ENCODE measurements around the gene ANO1. TPM values are rescaled to one million over a fixed set of nuclear protein-coding genes. Genes with fewer than 3 reads are reported as not detected.
A peak's percentile ranks its signal among the peaks of the same experiment; 100 is the strongest.
"Not testable (repeated sequence)": the region's sequence is repeated elsewhere in the genome, so short reads cannot be mapped to it uniquely, and the experiment has no call there.

Gene ANO1
- total RNA-seq, 3 donors from 2014 or later: 3.7 to 95.0 (median 53.7) TPM

DNA sequence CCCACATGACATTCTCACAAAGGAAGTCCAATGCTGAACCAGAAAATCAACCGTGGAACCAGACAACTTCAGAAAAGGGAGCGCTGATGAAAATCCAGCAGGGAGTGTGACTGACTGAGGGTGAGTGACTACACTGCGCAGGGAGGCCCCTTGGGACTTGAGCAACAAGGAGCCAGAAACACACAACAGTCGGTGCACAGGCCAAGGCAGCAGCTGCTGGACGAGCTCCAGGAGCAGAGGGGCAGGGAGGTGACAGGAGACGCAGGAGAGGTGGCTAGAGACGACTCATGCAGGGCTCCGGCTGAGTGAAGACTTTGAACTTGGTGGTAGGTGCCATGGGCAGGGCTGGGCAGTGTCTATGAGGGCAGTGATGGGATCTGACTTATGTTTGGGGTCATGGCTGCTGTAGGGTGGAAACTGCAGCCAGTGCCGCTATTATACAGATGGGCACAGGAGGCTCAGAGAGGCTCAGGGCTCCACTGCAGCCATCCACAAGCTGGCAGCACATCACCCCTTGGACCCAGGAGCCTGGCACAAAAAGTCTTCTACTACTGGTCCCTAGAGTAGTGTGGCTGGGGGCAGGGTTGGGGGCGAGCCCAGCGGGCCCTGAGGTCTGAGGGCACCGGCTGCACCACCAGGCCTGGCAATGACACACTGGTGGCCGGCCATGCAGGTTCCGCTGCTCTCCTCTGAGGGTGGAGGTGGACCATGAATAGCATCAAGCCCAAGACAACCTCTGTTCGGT lies 114.7 kb downstream of the ANO1 start:
- intact Hi-C loops (cut with DNase I; ENCODE audit: low total_unique reads): no loop called here
- DNase-seq (ENCODE audit: low spot score in 2 of 2): no peak
- Histone ChIP-seq H3K27ac (peak overlapping the region; percentile 7 to 29), H3K9me3 (no peaks in the 10 kb centered on the region), H3K4me3 (no peak overlapping the region), H3K36me3 (no peaks in the 10 kb centered on the region), H3K27me3 (no peaks in the 10 kb centered on the region), H3K4me1 (no peaks in the 10 kb centered on the region)
- TF ChIP-seq, protein P1, sequence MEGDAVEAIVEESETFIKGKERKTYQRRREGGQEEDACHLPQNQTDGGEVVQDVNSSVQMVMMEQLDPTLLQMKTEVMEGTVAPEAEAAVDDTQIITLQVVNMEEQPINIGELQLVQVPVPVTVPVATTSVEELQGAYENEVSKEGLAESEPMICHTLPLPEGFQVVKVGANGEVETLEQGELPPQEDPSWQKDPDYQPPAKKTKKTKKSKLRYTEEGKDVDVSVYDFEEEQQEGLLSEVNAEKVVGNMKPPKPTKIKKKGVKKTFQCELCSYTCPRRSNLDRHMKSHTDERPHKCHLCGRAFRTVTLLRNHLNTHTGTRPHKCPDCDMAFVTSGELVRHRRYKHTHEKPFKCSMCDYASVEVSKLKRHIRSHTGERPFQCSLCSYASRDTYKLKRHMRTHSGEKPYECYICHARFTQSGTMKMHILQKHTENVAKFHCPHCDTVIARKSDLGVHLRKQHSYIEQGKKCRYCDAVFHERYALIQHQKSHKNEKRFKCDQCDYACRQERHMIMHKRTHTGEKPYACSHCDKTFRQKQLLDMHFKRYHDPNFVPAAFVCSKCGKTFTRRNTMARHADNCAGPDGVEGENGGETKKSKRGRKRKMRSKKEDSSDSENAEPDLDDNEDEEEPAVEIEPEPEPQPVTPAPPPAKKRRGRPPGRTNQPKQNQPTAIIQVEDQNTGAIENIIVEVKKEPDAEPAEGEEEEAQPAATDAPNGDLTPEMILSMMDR (IDR thresholded peaks at IDR 0.05): no peak

DNA sequence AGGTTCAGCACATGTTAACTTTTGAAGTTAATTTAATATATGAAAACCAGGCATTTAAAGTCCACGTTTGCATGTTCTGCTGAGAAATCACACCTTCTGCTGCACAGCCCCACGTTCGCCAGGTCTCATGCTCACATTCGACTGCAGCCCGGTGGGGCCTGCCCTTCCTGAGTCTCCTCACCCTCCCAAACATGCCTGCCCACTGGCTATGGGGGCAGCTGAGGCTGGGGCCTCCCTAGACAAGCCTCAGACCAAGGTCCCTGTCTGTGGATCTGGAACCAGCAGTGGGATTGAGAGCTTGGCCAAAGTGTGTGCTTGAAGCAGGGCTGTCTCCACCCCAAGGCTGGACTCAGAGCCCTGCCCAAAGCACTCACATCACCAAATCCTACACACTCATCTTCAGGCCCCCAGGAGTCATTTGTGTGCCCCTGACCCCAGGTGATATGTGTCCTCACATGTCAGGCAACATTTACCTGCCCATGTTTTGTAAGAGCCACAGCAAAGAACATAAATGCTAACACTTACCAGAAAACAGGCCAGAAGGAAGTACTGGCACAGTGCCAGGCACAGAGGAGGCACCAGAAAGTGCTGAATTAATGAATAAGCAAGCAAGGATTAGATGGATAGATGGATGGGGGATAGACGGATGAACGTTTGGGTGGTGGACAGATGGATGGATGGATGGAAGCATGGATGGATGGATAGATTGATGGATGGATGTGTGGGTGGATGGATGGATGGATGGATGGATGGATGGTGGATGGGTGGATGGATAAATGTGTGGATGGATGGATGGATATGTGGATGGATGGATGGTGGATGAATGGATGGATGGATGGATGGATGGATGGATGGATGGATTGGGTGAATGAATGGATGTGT lies 115.5 kb downstream of the ANO1 start:
- TF ChIP-seq POLR2AphosphoS5 (IDR thresholded peaks at IDR 0.05) (no peak), POLR2A (IDR thresholded peaks at IDR 0.05) (no peak)
- TF ChIP-seq, protein P1 (IDR thresholded peaks at IDR 0.05): no peak
- Histone ChIP-seq H3K9me3 (no peaks in the 10 kb centered on the region), H3K36me3 (no peaks in the 10 kb centered on the region), H3K4me3 (no peak overlapping the region), H3K27ac (peak overlapping the region; percentile 7 to 29), H3K27me3 (no peaks in the 10 kb centered on the region), H3K4me1 (no peaks in the 10 kb centered on the region)
- intact Hi-C loops (cut with DNase I; ENCODE audit: low total_unique reads): no loop called here
- DNase-seq (ENCODE audit: low spot score in 2 of 2): no peak

DNA sequence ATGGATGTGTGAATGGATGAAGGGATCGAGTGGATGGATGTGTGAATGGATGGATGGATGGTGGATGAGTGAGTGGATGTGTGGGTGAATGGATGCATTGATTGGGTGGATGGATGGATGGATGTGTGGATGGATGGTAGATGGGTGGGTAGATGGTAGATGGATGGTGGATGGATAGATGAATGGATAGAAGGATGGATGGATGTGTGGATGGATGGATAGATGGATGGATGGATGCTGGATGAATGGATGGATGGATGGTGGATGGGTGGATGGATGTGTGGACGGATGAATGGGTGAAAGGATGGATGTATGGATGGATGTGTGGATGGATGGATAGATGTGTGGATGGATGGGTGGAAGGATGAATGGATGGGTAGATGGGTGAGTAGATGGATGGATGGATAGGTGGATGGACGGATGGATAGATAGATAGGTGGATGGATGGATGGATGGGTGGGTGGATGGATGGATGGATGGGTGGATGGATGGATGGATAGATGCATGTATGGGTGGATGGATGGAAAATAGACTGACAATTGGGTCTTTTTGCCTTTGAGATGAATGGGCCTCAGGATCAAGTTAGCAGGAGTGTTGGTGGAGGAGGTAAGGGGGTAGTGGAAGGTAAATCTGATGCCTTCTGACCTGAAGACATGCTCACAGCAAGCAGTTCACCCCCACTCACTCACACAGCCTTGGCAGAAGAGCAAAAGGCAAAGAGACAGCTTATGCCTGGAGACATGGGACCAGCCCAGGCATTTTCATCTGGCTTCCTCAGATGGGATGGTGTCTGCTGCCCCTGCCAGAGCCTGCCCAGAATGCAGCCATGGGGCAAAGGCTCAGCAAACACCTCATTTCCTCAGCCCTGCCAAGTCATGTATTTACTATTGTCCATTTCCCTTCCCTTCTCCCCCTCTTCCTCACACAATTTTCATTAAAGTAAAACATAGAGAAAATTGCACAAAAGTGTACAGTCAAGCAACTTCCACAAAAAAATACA lies 117.0 kb downstream of the ANO1 start:
- peak; percentile 36 to 79 for DNase-seq (ENCODE audit: low spot score in 2 of 2)
- Histone ChIP-seq H3K4me3 (no peak overlapping the region), H3K4me1 (no peaks in the 10 kb centered on the region), H3K9me3 (no peaks in the 10 kb centered on the region), H3K36me3 (no peaks in the 10 kb centered on the region), H3K27ac (peak overlapping the region; percentile 19 to 25), H3K27me3 (no peaks in the 10 kb centered on the region)
- TF ChIP-seq POLR2A (IDR thresholded peaks at IDR 0.05) (no peak), POLR2AphosphoS5 (IDR thresholded peaks at IDR 0.05) (no peak)
- TF ChIP-seq, protein P1 (IDR thresholded peaks at IDR 0.05): peak in 1 of 3 donors; percentile 11
- intact Hi-C loops (cut with DNase I; ENCODE audit: low total_unique reads): no loop called here

DNA sequence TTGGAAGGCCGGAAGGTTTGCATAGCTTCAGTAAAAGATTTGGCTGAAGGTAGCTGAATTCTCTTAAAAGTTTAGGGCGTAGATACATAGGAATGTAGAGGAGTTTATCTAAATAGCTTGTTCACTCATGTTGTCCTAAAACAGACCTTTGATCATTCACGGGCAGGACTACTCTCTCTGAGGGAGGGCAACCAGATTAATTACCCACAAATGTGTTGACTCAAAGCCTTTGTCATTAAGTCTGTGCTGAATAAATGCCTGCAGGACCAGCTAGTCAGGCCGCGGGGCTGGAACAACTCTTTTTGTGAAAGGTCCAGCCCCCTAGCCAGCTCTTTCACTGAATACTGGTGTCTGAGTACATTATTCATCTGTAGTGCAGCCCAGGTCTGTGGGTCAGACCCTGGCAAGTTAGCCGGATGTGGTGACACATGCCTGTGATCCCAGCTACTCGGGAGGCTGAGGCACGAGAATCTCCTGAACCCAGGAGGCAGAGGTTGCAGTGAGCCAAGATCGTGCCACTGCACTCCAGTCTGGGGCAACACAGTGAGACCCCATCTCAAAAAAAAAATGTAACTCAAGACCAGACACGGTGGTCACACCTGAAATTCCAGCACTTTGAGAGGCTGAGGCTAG lies 122.2 kb downstream of the ANO1 start:
- Histone ChIP-seq H3K27ac (no peak overlapping the region), H3K9me3 (no peaks in the 10 kb centered on the region), H3K36me3 (no peaks in the 10 kb centered on the region), H3K4me3 (no peak overlapping the region), H3K4me1 (peaks cover 6 to 12% of the 10 kb centered on the region in 2 donors), H3K27me3 (no peaks in the 10 kb centered on the region)
- no peak for DNase-seq (ENCODE audit: low spot score in 2 of 2)
- no peak for TF ChIP-seq POLR2A (IDR thresholded peaks at IDR 0.05)
- TF ChIP-seq POLR2AphosphoS5 (IDR thresholded peaks at IDR 0.05): no peak
- TF ChIP-seq, protein P1 (IDR thresholded peaks at IDR 0.05): no peak
- intact Hi-C loops (cut with DNase I; ENCODE audit: low total_unique reads): loop anchor here (10.0 kb wide), 1 partner anchor 54 kb away; no protein-coding TSS in a partner anchor

DNA sequence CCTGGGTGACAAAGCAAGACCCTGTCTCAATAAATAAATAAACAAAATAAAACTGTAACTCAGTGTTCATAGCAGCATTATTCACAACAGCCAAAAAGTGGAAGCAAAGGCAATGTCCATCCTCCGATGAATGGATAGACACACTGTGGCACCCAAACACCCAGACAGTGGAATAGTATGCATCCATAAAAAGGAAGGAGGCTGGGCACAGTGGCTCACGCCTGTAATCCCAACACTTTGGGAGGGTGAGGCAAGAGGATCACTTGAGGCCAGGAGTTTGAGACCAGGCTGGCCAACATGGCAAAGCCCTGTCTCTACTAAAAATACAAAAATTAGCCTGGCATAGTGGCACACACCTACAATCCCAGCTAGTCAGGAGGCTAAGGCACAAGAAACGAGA lies 122.9 kb downstream of the ANO1 start:
- DNase-seq (ENCODE audit: low spot score in 2 of 2): not testable (repeated sequence)
- intact Hi-C loops (cut with DNase I; ENCODE audit: low total_unique reads): loop anchor here (10.0 kb wide), 1 partner anchor 54 kb away; no protein-coding TSS in a partner anchor

More for the DNA sequence above, 122.9 kb downstream of the ANO1 start:
- not testable (repeated sequence) for H3K27ac ChIP-seq, H3K4me3 ChIP-seq, H3K36me3 ChIP-seq, H3K9me3 ChIP-seq, H3K27me3 ChIP-seq
- peaks cover 6 to 15% of the 10 kb centered on the region in 2 donors for H3K4me1 ChIP-seq

All from breast epithelium (tissue), 4 donors.